Activated T-helper 1 cell treated with Interleukin-2 at 50 U/mL for 16 hours (primary cell): ENCODE results near the gene CALHM2.
A peak's percentile ranks its signal among the peaks of the same experiment; 100 is the strongest.

Experiments used
- DNase-seq: peaks from one replicate; pipeline ENCODE4 v3.0.0-alpha.2; 2020; ENCODE audit warnings: low read depth

CALHM2 gene

DNA sequence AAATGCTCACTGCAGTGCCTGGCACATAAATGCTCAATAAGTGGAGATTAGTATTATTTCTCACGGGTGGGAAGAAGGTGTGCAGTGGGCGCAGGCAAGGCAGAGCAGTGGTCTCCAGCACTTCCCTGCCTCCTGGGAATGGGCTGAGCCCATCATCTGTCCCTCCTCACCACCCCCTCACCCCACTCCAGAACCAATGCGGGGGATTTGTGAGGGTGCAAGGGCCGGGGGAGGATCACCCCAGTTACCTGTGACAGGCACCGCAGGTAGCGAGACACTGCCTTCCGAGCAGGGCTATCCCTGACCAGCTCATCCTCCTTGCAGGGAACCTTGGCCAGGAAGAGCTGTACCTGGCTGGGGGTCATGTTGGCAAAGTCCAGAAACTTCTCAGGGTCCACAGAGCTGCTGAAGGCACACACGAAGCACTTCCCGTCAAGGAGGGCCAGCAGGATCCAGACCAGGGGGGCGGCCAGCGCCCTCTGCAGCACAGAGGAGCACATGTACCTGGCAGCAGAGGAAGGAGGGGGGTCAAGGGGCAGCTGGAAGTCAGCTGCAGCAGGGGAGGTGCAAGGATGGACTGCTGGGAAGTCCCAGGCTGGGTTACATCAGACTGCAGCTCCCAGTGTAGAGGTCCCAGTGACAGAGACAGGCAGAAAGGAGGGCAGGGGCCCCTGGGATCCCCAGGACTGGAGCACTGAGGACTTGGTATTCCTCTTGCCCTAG lies 24.0 kb upstream of the CALHM2 start:
- no peak for DNase-seq

GRCh38 chr10:103475437-103475836 lies 23.3 kb upstream of the CALHM2 start:
- no peak for DNase-seq

DNA sequence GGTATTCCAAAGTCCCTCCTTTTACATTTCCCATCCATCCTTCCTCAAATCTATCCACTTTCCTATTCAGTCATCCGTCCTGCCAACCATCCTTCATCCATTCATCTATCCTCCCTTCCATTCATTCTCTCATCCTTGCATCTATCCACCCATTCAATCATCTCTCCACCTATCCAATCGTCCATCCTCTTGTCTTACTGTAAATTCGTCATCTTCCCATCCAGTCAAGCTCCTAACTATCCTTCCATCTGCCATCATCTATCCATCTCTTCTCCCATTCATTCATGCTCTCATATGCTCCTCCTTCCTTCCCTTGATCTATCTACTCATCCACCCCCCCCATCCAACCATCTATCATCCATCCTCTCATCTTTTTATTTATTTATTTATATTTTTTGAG lies 21.9 kb upstream of the CALHM2 start:
- no peak for DNase-seq

GRCh38 chr10:103473261-103473671 lies 21.1 kb upstream of the CALHM2 start:
- no peak for DNase-seq

GRCh38 chr10:103472005-103472404 lies 19.8 kb upstream of the CALHM2 start:
- DNase-seq, result no peak

- DNase-seq, result peak; percentile 68
Measured at GRCh38 chr10:103470761-103471653, 18.8 kb upstream of the CALHM2 start.

DNA sequence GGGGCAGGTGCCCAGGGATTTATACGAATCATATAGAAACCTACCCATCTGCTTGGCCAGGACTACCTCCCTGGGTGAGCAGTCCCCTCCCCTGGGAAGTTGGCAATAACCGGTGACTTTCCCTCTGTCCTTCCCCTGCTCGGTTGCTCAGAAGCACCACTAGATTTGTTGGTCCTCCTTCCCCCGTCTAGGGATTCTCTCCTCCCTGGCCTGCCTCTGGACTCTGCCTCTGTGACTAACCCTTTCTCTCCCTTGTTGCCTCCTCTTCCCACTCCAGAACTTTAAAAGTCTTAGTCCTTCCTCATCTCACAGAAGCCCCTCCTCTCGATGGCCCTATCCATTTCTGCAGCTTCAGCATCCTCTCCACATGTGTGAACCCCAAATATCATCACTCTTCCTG lies 17.0 kb upstream of the CALHM2 start:
- no peak for DNase-seq

DNA sequence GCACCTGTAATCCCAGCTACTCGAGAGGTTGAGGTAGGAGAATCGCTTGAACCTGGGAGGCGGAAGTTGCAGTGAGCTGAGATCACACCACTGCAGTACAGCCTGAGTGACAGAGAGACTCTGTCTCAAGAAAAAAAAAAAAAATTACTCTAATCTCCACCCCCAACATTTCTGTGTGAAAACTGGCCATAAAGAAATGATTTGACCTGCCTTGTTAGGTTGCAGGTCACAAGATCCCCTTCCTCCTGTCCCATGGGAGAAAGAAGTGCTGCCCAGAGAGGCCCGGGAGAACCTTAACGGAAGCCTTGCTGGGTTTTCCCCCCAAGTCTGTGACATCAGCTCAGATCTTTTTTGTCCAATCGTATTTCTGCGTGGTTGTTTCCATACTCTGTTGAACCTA lies 15.2 kb upstream of the CALHM2 start:
- DNase-seq, result no peak

- DNase-seq, result no peak
Measured at GRCh38 chr10:103466734-103467133, 14.6 kb upstream of the CALHM2 start.

- no peak for DNase-seq
Measured at GRCh38 chr10:103465411-103466179, 13.4 kb upstream of the CALHM2 start.

GRCh38 chr10:103463499-103463898 lies 11.3 kb upstream of the CALHM2 start:
- no peak for DNase-seq

GRCh38 chr10:103459615-103460014 lies 7.4 kb upstream of the CALHM2 start:
- DNase-seq, result no peak

- DNase-seq, result no peak
Measured at GRCh38 chr10:103458720-103459119, 6.5 kb upstream of the CALHM2 start, which contains the start of gene CALHM1. CALHM1 (minus strand) TSS chr10:103458900; CDS start chr10:103458751, 149 bp downstream.

DNA sequence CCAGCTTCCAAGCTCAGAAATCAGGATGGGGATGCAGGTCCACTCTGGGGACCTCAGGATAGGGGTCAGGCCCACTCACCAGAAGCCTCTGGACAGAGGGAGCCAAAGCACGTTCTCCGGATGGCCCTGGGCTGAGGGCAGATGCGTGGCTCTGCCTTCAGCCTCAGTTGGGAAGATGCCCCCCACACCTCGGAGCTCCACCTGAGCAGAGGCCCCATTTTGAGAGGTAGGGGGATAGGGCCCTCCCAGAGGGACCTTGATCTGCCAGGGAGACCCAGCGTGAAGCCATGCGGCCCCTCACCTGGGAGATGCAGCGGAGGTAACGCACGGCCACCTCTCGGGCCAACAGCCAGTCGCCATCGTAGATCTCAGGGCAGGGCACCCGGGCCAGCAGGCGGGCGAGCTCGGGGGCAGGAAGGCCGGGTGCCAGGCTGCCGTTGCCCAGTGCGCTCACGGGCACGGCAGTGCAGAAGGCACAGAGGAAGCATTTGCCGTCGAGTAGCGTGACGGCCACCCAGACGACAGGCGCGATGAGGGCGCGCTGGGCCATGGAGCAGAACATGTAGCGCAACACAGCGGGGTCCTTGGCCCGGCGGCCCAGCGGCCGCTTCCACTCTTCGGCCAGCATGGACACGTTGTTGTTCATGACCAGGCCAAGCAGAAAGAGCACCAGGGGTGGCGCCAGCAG lies 5.9 kb upstream of the CALHM2 start:
- DNase-seq, result no peak

- DNase-seq, result no peak
Measured at GRCh38 chr10:103457176-103457712, 5.1 kb upstream of the CALHM2 start.

DNA sequence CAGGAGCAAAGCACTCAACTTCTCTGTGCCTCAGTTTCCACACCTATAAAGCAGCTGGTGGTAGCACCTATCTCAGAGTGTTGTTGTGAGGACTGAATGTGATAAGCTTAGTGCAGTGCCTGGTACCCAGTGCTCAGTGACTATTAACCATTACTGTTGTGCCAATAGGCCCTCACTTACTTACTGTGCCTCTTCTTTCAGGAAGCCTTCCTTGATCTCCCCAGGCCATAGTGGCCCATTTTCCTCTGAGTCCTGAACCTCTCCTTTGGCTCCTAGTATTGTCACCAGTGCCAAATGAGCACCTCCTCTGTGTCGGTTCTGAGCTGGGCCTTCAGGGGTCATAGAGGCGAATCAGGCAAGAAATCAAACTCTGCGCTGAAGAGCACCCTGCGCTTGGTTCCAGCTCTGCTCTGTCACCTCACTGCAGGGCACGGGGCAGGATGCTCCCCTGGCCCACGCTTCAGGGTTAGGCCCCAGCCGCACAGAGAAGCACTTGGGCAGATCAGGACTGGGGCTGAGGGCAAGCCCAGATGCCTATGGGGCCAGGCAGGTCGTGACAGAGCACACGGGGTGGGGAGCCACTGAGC lies 4.0 kb upstream of the CALHM2 start:
- no peak for DNase-seq

DNA sequence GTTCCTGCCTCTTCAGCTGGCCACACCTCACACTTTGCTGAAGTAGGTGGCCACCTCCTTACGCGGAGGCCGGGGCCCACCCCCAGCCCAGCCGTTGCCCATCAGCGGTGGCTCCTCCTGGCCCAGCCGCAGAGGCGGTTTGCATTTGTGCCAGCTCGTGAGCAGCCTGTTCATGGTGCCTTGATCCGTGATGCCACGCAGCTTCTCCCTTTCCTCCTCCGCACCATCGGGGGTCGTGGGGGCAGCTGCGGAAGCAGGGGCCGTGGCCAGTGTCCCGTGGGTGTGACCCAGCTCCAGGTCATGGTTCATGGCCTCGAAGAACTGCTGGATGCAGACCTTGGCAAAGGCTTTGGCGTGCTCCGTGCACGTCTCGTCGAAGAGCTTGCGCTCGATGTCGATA lies 3.1 kb upstream of the CALHM2 start:
- DNase-seq, result no peak

GRCh38 chr10:103454026-103454425 lies 1.9 kb upstream of the CALHM2 start:
- DNase-seq, result no peak

DNA sequence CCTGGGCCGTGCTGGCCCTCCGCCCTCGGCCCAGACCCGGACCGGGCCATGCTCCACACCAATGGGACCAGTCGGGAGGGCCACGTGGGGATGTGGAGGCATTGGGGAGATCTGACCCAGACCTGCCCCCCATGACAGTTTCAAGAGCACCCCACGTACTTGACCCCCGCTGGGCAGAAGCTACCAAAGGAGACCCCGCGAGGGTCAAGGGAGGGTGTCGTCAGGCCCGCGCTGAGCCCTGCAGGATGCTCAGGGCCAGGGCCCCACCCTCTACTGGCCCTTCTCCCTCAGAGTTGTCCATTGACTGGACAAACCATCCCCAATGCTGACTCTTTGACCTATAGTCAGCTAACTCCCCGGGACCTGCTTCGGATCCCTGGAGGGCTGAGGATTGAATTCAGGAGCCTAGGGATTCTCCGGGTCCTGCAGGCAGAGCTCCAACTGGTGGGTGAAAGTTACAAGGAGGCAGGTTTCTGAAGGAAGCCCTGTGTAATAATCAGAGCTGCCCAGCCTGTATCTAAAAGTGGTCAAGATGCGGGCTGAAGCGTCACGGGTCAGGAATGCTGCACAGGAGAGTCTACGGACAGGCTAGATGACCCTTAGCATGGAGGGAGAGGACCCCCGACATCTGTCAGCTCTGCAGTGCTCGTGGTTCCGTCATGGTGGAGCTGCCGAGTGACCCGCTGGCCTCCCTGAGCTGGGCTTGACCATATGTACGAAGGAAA lies 498 bp upstream of the CALHM2 start:
- DNase-seq, result no peak

DNA sequence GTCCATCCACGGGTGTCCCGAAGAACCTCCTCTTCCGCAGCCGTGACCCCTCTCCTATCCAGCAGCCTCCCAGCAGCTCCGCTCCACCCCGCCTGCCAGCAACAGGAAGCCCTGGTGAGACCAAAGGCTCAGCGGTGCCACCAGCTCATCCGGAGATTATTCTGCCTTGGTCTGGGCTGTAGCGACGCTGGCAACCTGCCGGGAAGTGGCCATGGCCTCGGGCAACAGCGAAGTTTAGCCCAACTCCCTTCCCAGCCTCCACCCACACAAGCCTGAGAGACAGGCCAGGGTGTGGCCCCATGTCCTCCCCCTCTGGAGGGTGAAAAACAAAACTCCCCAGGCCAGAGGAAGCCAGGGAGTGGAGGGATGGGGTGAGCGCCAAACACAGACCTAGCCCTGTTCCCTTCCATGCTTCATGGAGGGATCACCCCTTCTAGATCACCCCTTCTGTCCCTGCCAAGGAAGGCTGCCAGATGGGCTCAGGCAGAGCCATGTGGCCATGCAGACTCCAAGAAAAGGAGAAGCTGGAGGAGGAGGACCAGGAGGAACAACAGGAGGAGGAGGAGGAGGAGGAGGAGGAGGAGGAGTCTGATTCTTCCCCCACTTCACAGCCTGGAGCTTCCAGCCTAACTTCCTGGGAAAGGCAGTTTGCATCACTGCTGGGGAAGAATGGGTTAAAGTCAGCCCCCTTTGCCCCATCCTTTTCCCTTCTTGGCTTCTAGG lies 918 bp downstream of the CALHM2 start:
- peak; percentile 37 for DNase-seq
